CD14-positive monocyte (primary cell): ENCODE results near the gene TMEM242. TPM values are rescaled to one million over a fixed set of nuclear protein-coding genes. Genes with fewer than 3 reads are reported as not detected.

Source experiments
- DNase-seq, 3 donors: peaks; one replicate each; pipeline ENCODE4 v3.0.0-alpha.2; 2011 to 2022
- H2AFZ ChIP-seq: 2 replicates; pipeline ENCODE4 v1.6.0; 2012; ENCODE audit warnings: mild to moderate bottlenecking, low read depth, low read length, inconsistent platforms; ENCODE audit not compliant: insufficient read depth, poor library complexity, severe bottlenecking
- H3K27ac ChIP-seq, 2 donors: 1 replicate in 1 of 2; 2 replicates in 1 of 2; pipeline ENCODE4 v1.5.1; 2012 to 2013; ENCODE audit warnings: low read length in 2 of 2, control low read depth in 1 of 2, inconsistent platforms in 1 of 2, low read depth in 1 of 2, mild to moderate bottlenecking in 1 of 2
- H3K27me3 ChIP-seq, 2 donors: one replicate each; pipeline versions ENCODE4 v1.6.0 to v1.6.1; 2011 to 2013; ENCODE audit warnings: low read length in 2 of 2; ENCODE audit not compliant: control insufficient read depth in 2 of 2, insufficient read depth in 2 of 2
- H3K36me3 ChIP-seq, 2 donors: replicated peaks in 1 of 2; 1 replicate in 1 of 2; 2 replicates in 1 of 2; pipeline versions ENCODE4 v1.5.1 to v1.6.1; 2012 to 2013; ENCODE audit warnings: low read length in 2 of 2, control low read depth in 1 of 2, inconsistent platforms in 1 of 2, mild to moderate bottlenecking in 1 of 2; ENCODE audit not compliant: insufficient read depth in 2 of 2, control insufficient read depth in 1 of 2
- H3K4me1 ChIP-seq, 2 donors: 1 replicate in 1 of 2; 2 replicates in 1 of 2; pipeline versions ENCODE4 v1.5.1 to v1.6.1; 2012 to 2013; ENCODE audit warnings: low read length in 2 of 2, control low read depth in 1 of 2, inconsistent platforms in 1 of 2, mild to moderate bottlenecking in 1 of 2, moderate library complexity in 1 of 2; ENCODE audit not compliant: insufficient read depth in 2 of 2, control insufficient read depth in 1 of 2
- H3K4me2 ChIP-seq: replicated peaks from 2 replicates; pipeline ENCODE3; 2012; ENCODE audit warnings: low read length, moderate library complexity, mild to moderate bottlenecking; ENCODE audit not compliant: poor library complexity, severe bottlenecking; ENCODE audit errors: extremely low read depth
- H3K4me3 ChIP-seq, 3 experiments: fragments of 200-600 bp in 1 of 3; sonication (generic) in 1 of 3; replicated peaks in 1 of 3; 1 replicate in 2 of 3; 2 replicates in 1 of 3; pipeline ENCODE4 v1.5.1; 2011 to 2013; ENCODE audit warnings: low read length in 3 of 3, mild to moderate bottlenecking in 3 of 3, control low read depth in 2 of 3, low read depth in 2 of 3, inconsistent platforms in 1 of 3, moderate library complexity in 1 of 3
- H3K79me2 ChIP-seq: 2 replicates; pipeline ENCODE4 v1.6.0; 2012; ENCODE audit warnings: mild to moderate bottlenecking, control low read depth, inconsistent platforms, low read length, moderate library complexity; ENCODE audit not compliant: insufficient read depth
- H3K9ac ChIP-seq: 2 replicates; pipeline ENCODE4 v1.6.0; 2017; ENCODE audit warnings: low read length, mild to moderate bottlenecking; ENCODE audit not compliant: insufficient read depth, poor library complexity, severe bottlenecking
- H3K9me3 ChIP-seq, 2 donors: replicated peaks in 1 of 2; 1 replicate in 1 of 2; 2 replicates in 1 of 2; pipeline versions ENCODE4 v1.5.1 to v1.6.1; 2012 to 2013; ENCODE audit warnings: low read length in 2 of 2, control low read depth in 1 of 2; ENCODE audit not compliant: control insufficient read depth in 1 of 2, insufficient read depth in 1 of 2
- H4K20me1 ChIP-seq: 2 replicates; pipeline ENCODE4 v1.6.0; 2012; ENCODE audit warnings: mild to moderate bottlenecking, low read length, control low read depth, moderate library complexity; ENCODE audit not compliant: insufficient read depth
- H3K27ac Mint-ChIP-seq, 7 donors: one replicate each; pipeline ENCODE4 v1.8.0; 2020; ENCODE audit warnings: mild to moderate bottlenecking in 7 of 7, mixed read lengths in 7 of 7, moderate library complexity in 6 of 7, inconsistent platforms in 2 of 7
- H3K27me3 Mint-ChIP-seq, 3 donors: one replicate each; pipeline ENCODE4 v1.8.0; 2021 to 2022; ENCODE audit warnings: low read depth in 3 of 3, mild to moderate bottlenecking in 3 of 3, mixed read lengths in 3 of 3, moderate library complexity in 3 of 3, inconsistent platforms in 1 of 3
- H3K36me3 Mint-ChIP-seq, 2 donors: one replicate each; pipeline ENCODE4 v1.8.0; 2020; ENCODE audit warnings: mixed read lengths in 2 of 2, inconsistent platforms in 1 of 2, mild to moderate bottlenecking in 1 of 2
- H3K4me1 Mint-ChIP-seq: one replicate; pipeline ENCODE4 v1.8.0; 2020; ENCODE audit warnings: mild to moderate bottlenecking, mixed read lengths
- H3K4me3 Mint-ChIP-seq, 2 donors: one replicate each; pipeline ENCODE4 v1.8.0; 2020; ENCODE audit warnings: mild to moderate bottlenecking in 2 of 2, mixed read lengths in 2 of 2, moderate library complexity in 1 of 2
- H3K9me3 Mint-ChIP-seq, 7 donors: one replicate each; pipeline ENCODE4 v1.8.0; 2020 to 2022; ENCODE audit warnings: mixed read lengths in 7 of 7, mild to moderate bottlenecking in 6 of 7, moderate library complexity in 6 of 7, inconsistent platforms in 2 of 7
- WGBS: methylation state at CpG from one replicate; pipeline ENCODE4 v1.1.5; 2013; ENCODE audit warnings: missing lambda C conversion rate; ENCODE audit not compliant: insufficient coverage; 5-methylcytosine and 5-hydroxymethylcytosine counted together
- intact Hi-C, 2 donors: fragments of 100-400 bp; cut with micrococcal nuclease; formaldehyde crosslinking; loops; one replicate each; pipeline versions ENCODE4 v1.15.0 to v1.15.1; 2023
- polyA plus RNA-seq, 3 donors: library from polyadenylated mRNA; depleted of rRNA in 1 of 3; unstranded in 2 of 3; stranded (reverse) in 1 of 3; fragments of 300-500 nt in 2 of 3; fragments of >200 nt in 1 of 3; fragmentation: Illumina TruSeq in 2 of 3; gene quantifications; 1 replicate in 2 of 3; 2 replicates in 1 of 3; pipeline ENCODE4 v1.2.3, GENCODE V29; 2012 to 2021
- TF ChIP-seq, protein P1 (sequence below): fragments of 200-600 bp; IDR thresholded peaks from one replicate; pipeline ENCODE4 v1.8.0; 2022; ENCODE audit warnings: antibody characterized with exemption, mild to moderate bottlenecking

The TMEM242 gene
- polyA plus RNA-seq, 3 donors, result 5.6 to 9.8 (median 8.3) TPM

- WGBS, result 69% methylated on average over 5 of the region's 5 CpGs
- H3K27ac Mint-ChIP-seq, result no peak overlapping the region
- no peaks in the 10 kb centered on the region for H3K79me2 ChIP-seq
- H3K9me3 Mint-ChIP-seq, result no peaks in the 10 kb centered on the region
- H3K4me2 ChIP-seq, result no peak overlapping the region
- peaks cover 0 to 7% (median 2%) of the 10 kb centered on the region in 3 donors for H3K27me3 Mint-ChIP-seq
- no peak overlapping the region for H3K4me3 ChIP-seq
- DNase-seq, result no peak
- H2AFZ ChIP-seq, result no peak overlapping the region
- H4K20me1 ChIP-seq, result no peaks in the 10 kb centered on the region
- intact Hi-C loops, result no loop called here
- H3K27me3 ChIP-seq, result no peaks in the 10 kb centered on the region
- peaks cover 25 to 31% of the 10 kb centered on the region in 2 donors for H3K36me3 Mint-ChIP-seq
- TF ChIP-seq, protein P1, sequence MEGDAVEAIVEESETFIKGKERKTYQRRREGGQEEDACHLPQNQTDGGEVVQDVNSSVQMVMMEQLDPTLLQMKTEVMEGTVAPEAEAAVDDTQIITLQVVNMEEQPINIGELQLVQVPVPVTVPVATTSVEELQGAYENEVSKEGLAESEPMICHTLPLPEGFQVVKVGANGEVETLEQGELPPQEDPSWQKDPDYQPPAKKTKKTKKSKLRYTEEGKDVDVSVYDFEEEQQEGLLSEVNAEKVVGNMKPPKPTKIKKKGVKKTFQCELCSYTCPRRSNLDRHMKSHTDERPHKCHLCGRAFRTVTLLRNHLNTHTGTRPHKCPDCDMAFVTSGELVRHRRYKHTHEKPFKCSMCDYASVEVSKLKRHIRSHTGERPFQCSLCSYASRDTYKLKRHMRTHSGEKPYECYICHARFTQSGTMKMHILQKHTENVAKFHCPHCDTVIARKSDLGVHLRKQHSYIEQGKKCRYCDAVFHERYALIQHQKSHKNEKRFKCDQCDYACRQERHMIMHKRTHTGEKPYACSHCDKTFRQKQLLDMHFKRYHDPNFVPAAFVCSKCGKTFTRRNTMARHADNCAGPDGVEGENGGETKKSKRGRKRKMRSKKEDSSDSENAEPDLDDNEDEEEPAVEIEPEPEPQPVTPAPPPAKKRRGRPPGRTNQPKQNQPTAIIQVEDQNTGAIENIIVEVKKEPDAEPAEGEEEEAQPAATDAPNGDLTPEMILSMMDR, result no peak
- H3K9ac ChIP-seq, result no peak overlapping the region
- peaks cover 11 to 22% of the 10 kb centered on the region in 2 donors for H3K36me3 ChIP-seq
- no peaks in the 10 kb centered on the region for H3K4me1 Mint-ChIP-seq
- H3K4me3 Mint-ChIP-seq, result no peak overlapping the region
- peaks cover 0 to 5% of the 10 kb centered on the region in 2 donors for H3K9me3 ChIP-seq
- H3K4me1 ChIP-seq, result no peaks in the 10 kb centered on the region
- H3K27ac ChIP-seq, result no peak overlapping the region
Measured at GRCh38 chr6:157285422-157285779, 37.9 kb downstream of the TMEM242 start.

DNA sequence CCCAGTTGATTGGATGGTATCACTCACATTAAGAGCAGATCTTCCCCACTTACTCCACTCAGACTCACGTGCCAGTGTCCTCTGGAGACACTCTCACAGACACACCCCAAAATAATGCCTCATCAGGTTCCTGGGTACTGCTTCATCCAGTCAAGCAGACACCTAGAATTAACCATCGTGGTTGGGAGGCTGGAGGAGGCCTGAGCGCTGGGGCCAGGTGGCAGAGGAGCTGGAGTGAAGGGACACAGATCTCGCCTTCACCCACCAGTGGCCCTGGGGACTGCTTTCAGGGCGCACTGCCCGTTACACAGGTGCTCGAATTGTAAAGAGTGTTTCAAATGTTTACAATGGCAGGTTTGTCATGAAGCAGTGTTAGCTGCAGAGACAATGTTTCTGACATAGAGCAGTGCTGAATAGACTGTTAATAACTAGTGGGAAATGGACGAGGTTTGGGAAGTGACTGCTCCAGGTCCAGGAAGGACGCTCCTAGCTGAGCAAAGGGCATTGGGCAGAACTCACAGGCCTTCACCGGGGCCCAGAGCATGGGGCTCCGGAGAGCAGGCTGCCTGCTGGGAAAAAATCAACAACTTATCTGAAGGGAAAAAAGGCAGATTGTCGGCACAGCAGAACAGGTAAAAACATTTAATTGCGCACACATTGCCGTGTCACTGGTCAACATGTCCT, 38.4 kb downstream of the TMEM242 start:
- Mint-ChIP-seq H3K27me3 (peaks cover 0 to 9% (median 2%) of the 10 kb centered on the region in 3 donors), H3K4me3 (peak overlapping the region in 1 of 2 donors; percentile 6), H3K4me1 (no peaks in the 10 kb centered on the region), H3K36me3 (peaks cover 19 to 25% of the 10 kb centered on the region in 2 donors), H3K27ac (peak overlapping the region in 1 of 7 donors; percentile 38), H3K9me3 (no peaks in the 10 kb centered on the region)
- TF ChIP-seq, protein P1, result no peak
- Histone ChIP-seq H3K9ac (no peak overlapping the region), H3K27me3 (no peaks in the 10 kb centered on the region), H3K4me1 (no peaks in the 10 kb centered on the region), H4K20me1 (no peaks in the 10 kb centered on the region), H3K9me3 (peaks cover 0 to 5% of the 10 kb centered on the region in 2 donors), H3K4me2 (no peak overlapping the region), H3K79me2 (no peaks in the 10 kb centered on the region), H3K36me3 (peaks cover 7 to 16% of the 10 kb centered on the region in 2 donors), H3K4me3 (no peak overlapping the region), H2AFZ (no peak overlapping the region), H3K27ac (no peak overlapping the region)
- DNase-seq, result no peak
- WGBS, result 87% methylated on average over 13 of the region's 14 CpGs
- intact Hi-C loops, result no loop called here
